Measurements from ENCODE around the gene CTXN3. TPM values are rescaled to one million over a fixed set of nuclear protein-coding genes. Genes with fewer than 3 reads are reported as not detected.

The CTXN3 gene
- polyA plus RNA-seq, 1 donor from 2014 or later, result 0.83 TPM

DNA sequence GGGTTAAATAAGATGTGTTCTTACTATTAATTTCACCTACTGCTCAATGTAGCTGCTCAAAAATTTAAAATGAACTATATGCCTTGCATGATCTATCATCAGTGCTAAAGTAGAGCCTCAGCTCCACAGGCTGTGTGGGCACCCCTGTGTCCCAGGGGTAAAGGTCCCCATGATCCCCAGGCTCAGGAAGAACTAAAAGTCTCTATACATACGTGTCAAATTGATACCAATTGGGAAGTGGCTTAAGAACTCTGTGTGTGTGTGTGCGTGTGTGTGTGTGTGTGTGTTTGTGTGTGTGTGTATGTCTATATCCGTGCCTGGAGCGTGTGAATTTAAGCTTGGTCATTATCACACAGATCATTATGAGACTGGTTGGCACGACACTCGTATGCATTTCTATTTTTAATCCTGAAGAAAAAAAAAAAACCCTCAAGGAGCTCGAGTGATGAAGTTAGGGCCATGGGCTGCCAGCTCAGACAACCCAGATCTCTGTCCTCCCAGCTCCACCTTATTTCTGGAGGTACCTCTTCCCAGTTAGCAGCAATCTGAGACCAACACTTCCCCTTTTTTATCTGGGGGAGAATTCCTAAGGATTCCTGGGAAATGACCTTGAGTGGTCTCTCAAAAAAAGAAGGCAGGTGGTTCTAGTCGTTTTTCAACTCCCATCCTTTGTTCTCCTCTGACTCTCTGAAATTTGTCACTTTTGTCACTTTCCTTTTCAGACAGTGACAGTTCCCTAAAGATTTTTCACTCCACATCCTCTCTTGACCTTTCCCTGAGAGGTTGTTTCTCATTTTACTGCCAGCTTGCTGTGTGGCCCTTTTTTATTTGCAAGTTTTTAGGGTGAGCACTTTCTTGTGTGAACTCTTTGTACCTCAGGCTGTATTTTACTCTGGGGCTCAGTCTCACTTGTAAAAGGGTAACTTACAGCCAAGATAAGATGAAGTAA lies 45.7 kb upstream of the CTXN3 start:
- H4K20me1 ChIP-seq (ENCODE audit: insufficient read depth), result no peaks in the 10 kb centered on the region

GRCh38 chr5:127608077-127608660 lies 40.7 kb upstream of the CTXN3 start:
- no peak overlapping the region for H3K4me2 ChIP-seq (ENCODE audit: low read length)
- H3K27me3 ChIP-seq (ENCODE audit: insufficient read depth, low read depth, low read length), result no peaks in the 10 kb centered on the region
- no peaks in the 10 kb centered on the region for H4K20me1 ChIP-seq (ENCODE audit: insufficient read depth)
- H3K27ac ChIP-seq (ENCODE audit: low read length), result no peak overlapping the region
- H2AFZ ChIP-seq (ENCODE audit: low read depth, low read length), result no peak overlapping the region
- H3K4me3 ChIP-seq (ENCODE audit: low read length), result no peak overlapping the region
- H3K79me2 ChIP-seq (replicated peaks; ENCODE audit: insufficient read depth, low read length), result no peaks in the 10 kb centered on the region
- H3K36me3 ChIP-seq (ENCODE audit: insufficient read depth, low read length), result no peaks in the 10 kb centered on the region
- H3K9ac ChIP-seq (ENCODE audit: low read length), result no peak overlapping the region
- no peaks in the 10 kb centered on the region for H3K9me2 ChIP-seq (ENCODE audit: insufficient read depth, low read length)
- H3F3A ChIP-seq (ENCODE audit: insufficient read depth, low read length, poor library complexity, severe bottlenecking), result no peaks in the 10 kb centered on the region
- H3K9me3 ChIP-seq (ENCODE audit: low read length), result no peaks in the 10 kb centered on the region
- no peak for TF ChIP-seq POLR2AphosphoS5 (IDR thresholded peaks at IDR 0.05)
- TF ChIP-seq MXI1 (conservative IDR thresholded peaks at IDR 0.05; ENCODE audit: poor library complexity, severe bottlenecking), result no peak
- TF ChIP-seq TAF1 (IDR thresholded peaks at IDR 0.05; ENCODE audit: low read depth), result no peak
- TF ChIP-seq, protein P1, sequence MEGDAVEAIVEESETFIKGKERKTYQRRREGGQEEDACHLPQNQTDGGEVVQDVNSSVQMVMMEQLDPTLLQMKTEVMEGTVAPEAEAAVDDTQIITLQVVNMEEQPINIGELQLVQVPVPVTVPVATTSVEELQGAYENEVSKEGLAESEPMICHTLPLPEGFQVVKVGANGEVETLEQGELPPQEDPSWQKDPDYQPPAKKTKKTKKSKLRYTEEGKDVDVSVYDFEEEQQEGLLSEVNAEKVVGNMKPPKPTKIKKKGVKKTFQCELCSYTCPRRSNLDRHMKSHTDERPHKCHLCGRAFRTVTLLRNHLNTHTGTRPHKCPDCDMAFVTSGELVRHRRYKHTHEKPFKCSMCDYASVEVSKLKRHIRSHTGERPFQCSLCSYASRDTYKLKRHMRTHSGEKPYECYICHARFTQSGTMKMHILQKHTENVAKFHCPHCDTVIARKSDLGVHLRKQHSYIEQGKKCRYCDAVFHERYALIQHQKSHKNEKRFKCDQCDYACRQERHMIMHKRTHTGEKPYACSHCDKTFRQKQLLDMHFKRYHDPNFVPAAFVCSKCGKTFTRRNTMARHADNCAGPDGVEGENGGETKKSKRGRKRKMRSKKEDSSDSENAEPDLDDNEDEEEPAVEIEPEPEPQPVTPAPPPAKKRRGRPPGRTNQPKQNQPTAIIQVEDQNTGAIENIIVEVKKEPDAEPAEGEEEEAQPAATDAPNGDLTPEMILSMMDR (IDR thresholded peaks at IDR 0.05; ENCODE audit: poor library complexity, severe bottlenecking), result no peak
- TF ChIP-seq SMC3 (conservative IDR thresholded peaks at IDR 0.05; ENCODE audit: poor library complexity), result no peak
- TF ChIP-seq EZH2 (IDR thresholded peaks at IDR 0.05; ENCODE audit: borderline replicate concordance, insufficient read depth, low read length, poor library complexity, severe bottlenecking), result no peak
- TF ChIP-seq, protein P2, sequence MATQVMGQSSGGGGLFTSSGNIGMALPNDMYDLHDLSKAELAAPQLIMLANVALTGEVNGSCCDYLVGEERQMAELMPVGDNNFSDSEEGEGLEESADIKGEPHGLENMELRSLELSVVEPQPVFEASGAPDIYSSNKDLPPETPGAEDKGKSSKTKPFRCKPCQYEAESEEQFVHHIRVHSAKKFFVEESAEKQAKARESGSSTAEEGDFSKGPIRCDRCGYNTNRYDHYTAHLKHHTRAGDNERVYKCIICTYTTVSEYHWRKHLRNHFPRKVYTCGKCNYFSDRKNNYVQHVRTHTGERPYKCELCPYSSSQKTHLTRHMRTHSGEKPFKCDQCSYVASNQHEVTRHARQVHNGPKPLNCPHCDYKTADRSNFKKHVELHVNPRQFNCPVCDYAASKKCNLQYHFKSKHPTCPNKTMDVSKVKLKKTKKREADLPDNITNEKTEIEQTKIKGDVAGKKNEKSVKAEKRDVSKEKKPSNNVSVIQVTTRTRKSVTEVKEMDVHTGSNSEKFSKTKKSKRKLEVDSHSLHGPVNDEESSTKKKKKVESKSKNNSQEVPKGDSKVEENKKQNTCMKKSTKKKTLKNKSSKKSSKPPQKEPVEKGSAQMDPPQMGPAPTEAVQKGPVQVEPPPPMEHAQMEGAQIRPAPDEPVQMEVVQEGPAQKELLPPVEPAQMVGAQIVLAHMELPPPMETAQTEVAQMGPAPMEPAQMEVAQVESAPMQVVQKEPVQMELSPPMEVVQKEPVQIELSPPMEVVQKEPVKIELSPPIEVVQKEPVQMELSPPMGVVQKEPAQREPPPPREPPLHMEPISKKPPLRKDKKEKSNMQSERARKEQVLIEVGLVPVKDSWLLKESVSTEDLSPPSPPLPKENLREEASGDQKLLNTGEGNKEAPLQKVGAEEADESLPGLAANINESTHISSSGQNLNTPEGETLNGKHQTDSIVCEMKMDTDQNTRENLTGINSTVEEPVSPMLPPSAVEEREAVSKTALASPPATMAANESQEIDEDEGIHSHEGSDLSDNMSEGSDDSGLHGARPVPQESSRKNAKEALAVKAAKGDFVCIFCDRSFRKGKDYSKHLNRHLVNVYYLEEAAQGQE (IDR thresholded peaks at IDR 0.05; ENCODE audit: borderline replicate concordance), result no peak
- no peak for TF ChIP-seq RAD21 (conservative IDR thresholded peaks at IDR 0.05)

More for the DNA sequence above, 45.7 kb upstream of the CTXN3 start:
- Histone ChIP-seq H3K9me3 (ENCODE audit: low read length) (no peaks in the 10 kb centered on the region), H3K4me2 (ENCODE audit: low read length) (no peak overlapping the region), H3K4me3 (ENCODE audit: low read length) (no peak overlapping the region), H2AFZ (ENCODE audit: low read depth, low read length) (no peak overlapping the region), H3K36me3 (ENCODE audit: insufficient read depth, low read length) (no peaks in the 10 kb centered on the region), H3K27me3 (ENCODE audit: insufficient read depth, low read depth, low read length) (no peaks in the 10 kb centered on the region), H3K79me2 (replicated peaks; ENCODE audit: insufficient read depth, low read length) (no peaks in the 10 kb centered on the region), H3F3A (ENCODE audit: insufficient read depth, low read length, poor library complexity, severe bottlenecking) (no peaks in the 10 kb centered on the region), H3K9me2 (ENCODE audit: insufficient read depth, low read length) (no peaks in the 10 kb centered on the region), H3K27ac (ENCODE audit: low read length) (no peak overlapping the region), H3K9ac (ENCODE audit: low read length) (no peak overlapping the region)
- TF ChIP-seq EZH2 (IDR thresholded peaks at IDR 0.05; ENCODE audit: borderline replicate concordance, insufficient read depth, low read length, poor library complexity, severe bottlenecking) (no peak), EP300 (conservative IDR thresholded peaks at IDR 0.05; ENCODE audit: poor library complexity, severe bottlenecking) (no peak), MXI1 (conservative IDR thresholded peaks at IDR 0.05; ENCODE audit: poor library complexity, severe bottlenecking) (no peak), POLR2AphosphoS5 (IDR thresholded peaks at IDR 0.05) (no peak), RAD21 (conservative IDR thresholded peaks at IDR 0.05) (no peak), SMC3 (conservative IDR thresholded peaks at IDR 0.05; ENCODE audit: poor library complexity) (no peak), TAF1 (IDR thresholded peaks at IDR 0.05; ENCODE audit: low read depth) (no peak)
- TF ChIP-seq, protein P1 (IDR thresholded peaks at IDR 0.05; ENCODE audit: poor library complexity, severe bottlenecking), result no peak
- TF ChIP-seq, protein P2 (IDR thresholded peaks at IDR 0.05; ENCODE audit: borderline replicate concordance), result no peak

Data from neural cell (in vitro differentiated cells).